GM21619 (cell line): Measurements from ENCODE around the gene LRRN2.
"Not testable (repeated sequence)": the region's sequence is repeated elsewhere in the genome, so short reads cannot be mapped to it uniquely, and the experiment has no call there.

ENCODE experiments used
- ATAC-seq: cut with Tn5 transposase; IDR thresholded peaks from one replicate; pipeline ENCODE4 v1.9.1; 2021; ENCODE audit not compliant: unreplicated experiment

Gene LRRN2

GRCh38 chr1:204633665-204634064 is 51.9 kb downstream of the LRRN2 start:
- ATAC-seq, result no peak

DNA sequence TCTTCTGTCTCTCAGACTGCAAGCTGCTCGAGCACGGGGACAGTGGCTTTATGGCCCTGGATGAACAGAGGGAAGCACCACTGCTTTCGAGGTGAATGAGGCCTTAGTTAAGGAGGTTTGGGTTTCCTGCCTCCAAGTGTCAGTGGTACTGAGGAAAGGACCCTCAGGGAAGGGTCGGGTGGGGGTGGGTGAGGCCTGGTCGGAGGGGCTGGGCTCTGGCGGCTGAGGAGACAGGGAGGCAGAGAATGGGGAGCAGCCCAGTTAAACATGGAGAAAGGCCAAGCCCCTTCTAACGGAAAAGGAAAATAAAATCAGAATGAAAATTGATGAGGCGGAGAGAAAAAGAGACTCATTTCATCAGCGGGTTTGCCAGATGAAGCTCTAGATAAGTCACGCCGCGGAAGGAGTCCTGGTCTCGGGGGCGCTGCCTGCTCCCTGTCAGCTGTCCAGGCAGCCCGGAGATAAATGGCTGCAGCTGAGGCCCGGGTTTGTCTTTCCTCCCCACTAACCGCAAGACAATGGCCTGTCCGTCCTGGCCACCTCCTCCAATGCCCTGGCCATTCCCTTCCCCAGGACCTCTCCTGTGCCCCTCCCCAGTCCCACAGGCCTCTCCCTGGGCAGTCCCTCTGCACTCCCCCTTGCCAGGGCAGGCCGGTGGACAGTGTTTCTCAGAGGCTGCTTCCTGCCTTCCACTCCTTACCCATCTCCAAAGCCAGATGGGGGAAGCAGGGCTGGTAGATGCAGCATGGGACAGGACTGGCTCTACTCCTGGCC is 55.2 kb downstream of the LRRN2 start:
- no peak for ATAC-seq

- not testable (repeated sequence) for ATAC-seq
These were observed 56.1 kb downstream of the LRRN2 start for GRCh38 chr1:204629459-204629858.

- ATAC-seq, result no peak
These were observed 56.7 kb downstream of the LRRN2 start for GRCh38 chr1:204628868-204629267.

- ATAC-seq, result no peak
These were observed 58.1 kb downstream of the LRRN2 start for GRCh38 chr1:204627436-204627835.

GRCh38 chr1:204626381-204626780 is 59.2 kb downstream of the LRRN2 start:
- ATAC-seq, result no peak

- ATAC-seq, result no peak
These were observed 60.8 kb downstream of the LRRN2 start for GRCh38 chr1:204624631-204625216.

GRCh38 chr1:204623894-204624361 is 61.6 kb downstream of the LRRN2 start:
- ATAC-seq, result no peak

GRCh38 chr1:204623365-204623893 is 62.1 kb downstream of the LRRN2 start:
- ATAC-seq, result no peak

- no peak for ATAC-seq
These were observed 63.5 kb downstream of the LRRN2 start for GRCh38 chr1:204621996-204622395.

GRCh38 chr1:204621396-204621795 is 64.1 kb downstream of the LRRN2 start:
- ATAC-seq, result no peak

DNA sequence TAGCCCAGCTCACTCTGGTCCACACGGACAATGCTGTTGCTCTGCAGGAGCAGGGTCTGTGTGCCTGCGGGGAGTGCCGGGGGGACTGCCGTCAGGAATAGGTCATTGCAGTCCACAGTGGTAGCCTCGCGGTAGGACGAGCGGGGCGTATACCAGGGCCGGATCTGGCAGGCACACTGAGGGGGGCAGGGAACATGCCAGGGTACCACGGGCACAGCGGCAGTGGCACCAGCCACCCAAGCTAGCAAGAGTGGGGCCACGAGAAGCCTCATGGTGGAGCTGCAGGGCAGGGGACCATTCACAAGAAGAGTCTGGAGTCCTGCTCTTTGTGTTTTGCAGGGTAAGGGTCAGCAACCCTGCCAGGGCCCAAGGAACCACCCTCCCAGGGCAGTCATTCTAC is 65.8 kb downstream of the LRRN2 start:
- no peak for ATAC-seq

DNA sequence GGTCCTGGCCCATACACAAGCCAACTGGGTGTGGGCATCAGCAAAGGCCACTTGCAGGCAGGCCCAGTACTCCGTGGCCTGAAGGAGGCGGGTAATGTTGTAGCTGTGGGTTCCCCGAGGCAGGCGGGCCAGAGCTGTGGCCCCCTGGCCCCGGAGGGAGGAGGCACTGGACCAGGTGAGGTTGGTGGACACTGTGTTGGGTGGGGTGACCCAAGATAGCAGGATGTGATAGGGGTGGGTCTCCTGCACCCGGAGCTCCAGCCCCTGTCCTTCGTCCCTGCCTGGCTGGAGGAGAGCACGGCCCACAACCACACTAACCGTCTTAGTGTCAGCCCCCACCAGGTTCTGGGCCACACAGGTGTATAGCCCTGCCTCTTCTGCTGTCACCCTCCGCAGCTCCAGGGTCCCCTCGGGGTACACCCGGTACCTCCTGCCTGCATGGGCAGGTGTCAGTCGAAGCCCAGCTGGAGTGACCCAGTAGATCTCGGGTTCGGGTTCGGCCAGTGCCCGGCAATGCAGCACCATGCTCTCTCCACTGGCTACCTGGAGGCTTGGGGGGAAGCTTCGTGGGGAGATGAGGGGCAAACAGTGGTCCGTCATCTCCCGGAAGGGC is 67.3 kb downstream of the LRRN2 start:
- ATAC-seq, result no peak

- ATAC-seq, result no peak
These were observed 68.0 kb downstream of the LRRN2 start for GRCh38 chr1:204617256-204618147.

GRCh38 chr1:204616641-204617040 is 68.9 kb downstream of the LRRN2 start:
- ATAC-seq, result no peak

GRCh38 chr1:204615881-204616280 is 69.7 kb downstream of the LRRN2 start:
- no peak for ATAC-seq

GRCh38 chr1:204613636-204614035 is 71.9 kb downstream of the LRRN2 start:
- ATAC-seq, result no peak

GRCh38 chr1:204612326-204612725 is 73.2 kb downstream of the LRRN2 start:
- ATAC-seq, result no peak

GRCh38 chr1:204611036-204611435 is 74.5 kb downstream of the LRRN2 start:
- ATAC-seq, result no peak

DNA sequence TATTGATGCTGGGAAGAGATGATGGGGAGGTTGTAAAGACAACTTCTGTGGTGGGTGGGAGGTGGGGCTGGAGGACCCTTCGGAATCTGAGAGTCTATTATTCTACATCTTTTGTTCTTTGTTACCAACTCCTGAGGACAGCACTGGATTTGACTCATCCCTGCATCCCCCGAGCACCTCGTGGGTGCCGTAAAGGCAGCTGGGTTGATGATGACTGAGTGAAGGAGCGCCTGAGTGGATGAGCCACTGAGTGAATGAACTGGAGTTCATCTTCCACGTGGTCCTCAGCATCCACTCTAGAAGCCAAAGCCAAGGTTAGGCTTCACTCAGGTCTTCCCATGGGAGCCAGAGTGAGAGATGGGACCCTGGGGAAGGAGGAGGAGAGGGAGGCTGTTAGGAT is 77.6 kb downstream of the LRRN2 start:
- ATAC-seq, result no peak

GRCh38 chr1:204605791-204606190 is 79.7 kb downstream of the LRRN2 start:
- ATAC-seq, result no peak
